Gastroesophageal sphincter (tissue), 4 donors: ENCODE measurements around the gene IL10RA. TPM values are rescaled to one million over a fixed set of nuclear protein-coding genes. Genes with fewer than 3 reads are reported as not detected.
A peak's percentile ranks its signal among the peaks of the same experiment; 100 is the strongest.

Experiments
- ATAC-seq: fragments of 150-250 bp; one replicate; pipeline ENCODE4 v1.9.1; 2016; ENCODE audit warnings: mild to moderate bottlenecking, moderate library complexity
- H3K27ac ChIP-seq, 4 donors: fragments of 200-600 bp; sonication (generic) in 3 of 4; 1 replicate in 3 of 4; 2 replicates in 1 of 4; pipeline ENCODE4 v1.5.1; 2016 to 2019
- H3K27me3 ChIP-seq: fragments of 200-600 bp; sonication (generic); one replicate; pipeline ENCODE4 v1.5.1; 2019
- H3K36me3 ChIP-seq, 2 donors: fragments of 200-600 bp; sonication (generic); one replicate each; pipeline ENCODE4 v1.5.1; 2019; ENCODE audit warnings: control low read depth in 1 of 2
- H3K4me1 ChIP-seq, 3 donors: fragments of 200-600 bp; sonication (generic); 1 replicate in 2 of 3; 2 replicates in 1 of 3; pipeline ENCODE4 v1.5.1; 2016 to 2019; ENCODE audit warnings: control low read depth in 2 of 3
- H3K4me3 ChIP-seq, 2 donors: fragments of 200-600 bp; sonication (generic); one replicate each; pipeline ENCODE4 v1.5.1; 2019; ENCODE audit warnings: mild to moderate bottlenecking in 1 of 2, moderate library complexity in 1 of 2
- H3K9me3 ChIP-seq, 3 donors: fragments of 200-600 bp; sonication (generic); one replicate each; pipeline ENCODE4 v1.5.1; 2017 to 2019; ENCODE audit warnings: control low read depth in 2 of 3
- CTCF ChIP-seq, 4 experiments: fragments of 200-600 bp in 2 of 4; fragments of 450-650 bp in 2 of 4; sonication (generic) in 1 of 4; IDR thresholded peaks; one replicate each; pipeline ENCODE4 v1.5.1; 2017 to 2019; ENCODE audit warnings: antibody characterized with exemption in 4 of 4, mild to moderate bottlenecking in 2 of 4, moderate library complexity in 2 of 4
- EP300 ChIP-seq: sonication (generic); formaldehyde crosslinking; IDR thresholded peaks from one replicate; pipeline ENCODE4 v1.6.1; 2017; ENCODE audit warnings: antibody characterized with exemption, mild to moderate bottlenecking
- POLR2A ChIP-seq, 2 donors: fragments of 450-650 bp; IDR thresholded peaks; one replicate each; pipeline ENCODE4 v1.6.1; 2017; ENCODE audit warnings: antibody characterized with exemption in 2 of 2, mild to moderate bottlenecking in 2 of 2, moderate library complexity in 1 of 2
- POLR2AphosphoS5 ChIP-seq: sonication (generic); formaldehyde crosslinking; IDR thresholded peaks from one replicate; pipeline ENCODE4 v1.6.1; 2017; ENCODE audit warnings: antibody characterized with exemption
- WGBS, 2 donors: methylation state at CpG; one replicate each; pipeline ENCODE4 v1.1.5; 2018; ENCODE audit warnings: low coverage in 1 of 2; 5-methylcytosine and 5-hydroxymethylcytosine counted together
- total RNA-seq, 4 donors: library from RNA; depleted of rRNA; stranded (reverse); fragments of >200 nt; gene quantifications; one replicate each; pipeline ENCODE4 v1.1.0, GENCODE V29; 2016

The IL10RA gene
- total RNA-seq, 4 donors from 2014 or later = 16.7 to 37.3 (median 24.3) TPM

GRCh38 chr11:117984476-117984875 lies 1.7 kb upstream of the IL10RA start:
- 53 to 82% methylated on average over 3 of the region's 4 CpGs for WGBS, 2 donors
- ATAC-seq = no peak
- H3K27ac ChIP-seq = no peak overlapping the region

DNA sequence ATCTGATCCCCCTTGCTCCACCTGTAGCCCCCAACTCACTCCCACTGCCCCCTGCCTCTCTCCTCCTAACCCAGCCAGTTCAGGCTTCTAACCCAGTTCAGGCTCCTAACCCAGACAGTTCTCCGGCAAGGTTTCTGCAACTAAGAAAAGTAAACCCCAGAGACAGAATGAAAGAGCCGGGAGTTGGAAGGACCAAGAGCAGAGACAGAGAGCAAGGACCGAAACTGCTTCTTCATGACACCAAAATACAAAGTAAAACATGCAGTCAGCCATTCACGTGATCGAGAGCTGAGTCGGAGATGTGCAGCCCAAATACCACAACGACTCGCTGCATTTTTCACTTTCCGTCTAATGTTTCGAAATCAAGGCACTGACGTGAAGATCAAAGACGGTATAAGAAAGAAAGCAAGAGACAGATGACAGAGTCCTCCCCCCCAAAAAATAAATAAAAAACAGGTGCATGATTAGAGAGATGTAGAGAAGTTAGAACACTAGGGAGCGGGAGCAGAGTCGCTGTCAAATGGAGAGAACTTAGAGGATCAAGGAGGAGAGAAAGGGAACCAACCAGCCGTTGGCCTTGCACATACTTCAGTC lies 884 bp downstream of the IL10RA start:
- peak overlapping the region; percentile 31 to 60 for H3K4me3 ChIP-seq
- H3K27me3 ChIP-seq = peaks cover 11% of the 10 kb centered on the region
- H3K4me1 ChIP-seq = peaks cover 0 to 37% (median 3%) of the 10 kb centered on the region in 3 donors
- H3K27ac ChIP-seq = peak overlapping the region in 3 of 4 donors; percentile 63 to 78 (median 68)
- H3K36me3 ChIP-seq = no peaks in the 10 kb centered on the region
- WGBS, 2 donors = 47 to 66% methylated on average over 3 to 14 of the region's 15 CpGs
- no peak for ATAC-seq
- no peaks in the 10 kb centered on the region for H3K9me3 ChIP-seq
- TF ChIP-seq EP300 (no peak), CTCF (IDR thresholded peaks at IDR 0.05) (no peak), POLR2AphosphoS5 (no peak), POLR2A (IDR thresholded peaks at IDR 0.05) (no peak)

More at GRCh38 chr11:117984476-117984875, 1.7 kb upstream of the IL10RA start:
- TF ChIP-seq EP300 = no peak
- TF ChIP-seq POLR2A (IDR thresholded peaks at IDR 0.05) = no peak
- TF ChIP-seq CTCF (IDR thresholded peaks at IDR 0.05) = no peak
- no peak for TF ChIP-seq POLR2AphosphoS5
- H3K27me3 ChIP-seq = peaks cover 11% of the 10 kb centered on the region
- H3K4me1 ChIP-seq = peaks cover 0 to 37% (median 3%) of the 10 kb centered on the region in 3 donors
- no peak overlapping the region for H3K4me3 ChIP-seq
- H3K9me3 ChIP-seq = no peaks in the 10 kb centered on the region
- no peaks in the 10 kb centered on the region for H3K36me3 ChIP-seq

GRCh38 chr11:117989351-117990102 lies 3.3 kb downstream of the IL10RA start:
- 91 to 100% methylated on average over 1 to 11 of the region's 13 CpGs for WGBS, 2 donors
- H3K27me3 ChIP-seq = peaks cover 11% of the 10 kb centered on the region
- TF ChIP-seq POLR2AphosphoS5 (peak; percentile 37), EP300 (no peak), CTCF (IDR thresholded peaks at IDR 0.05) (no peak), POLR2A (IDR thresholded peaks at IDR 0.05) (peak in 1 of 2 donors; percentile 14)
- peak overlapping the region in 1 of 2 donors; percentile 60 for H3K4me3 ChIP-seq
- no peaks in the 10 kb centered on the region for H3K9me3 ChIP-seq
- H3K4me1 ChIP-seq = peaks cover 0 to 37% (median 3%) of the 10 kb centered on the region in 3 donors
- H3K27ac ChIP-seq = peak overlapping the region in 3 of 4 donors; percentile 33 to 78 (median 54)
- peaks cover 0 to 9% of the 10 kb centered on the region in 2 donors for H3K36me3 ChIP-seq
- ATAC-seq = no peak

DNA sequence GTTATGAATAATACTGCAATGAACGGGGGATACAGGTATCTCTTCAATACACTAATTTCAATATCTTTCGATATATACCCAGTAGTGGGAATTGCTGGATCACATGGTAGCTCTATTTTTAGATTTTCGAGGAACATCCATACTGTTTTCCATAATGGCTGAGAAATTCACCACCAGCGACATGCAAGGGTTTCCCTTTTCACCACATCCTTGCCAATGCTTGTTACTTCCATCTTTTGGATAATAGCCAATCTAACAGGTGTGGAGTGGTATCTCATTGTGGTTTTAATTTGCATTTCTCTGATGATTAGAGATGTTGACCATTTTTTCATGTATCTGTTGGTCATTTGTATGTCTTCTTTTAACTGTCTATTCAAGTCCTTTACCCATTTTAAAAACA lies 5.9 kb downstream of the IL10RA start:
- no peak for TF ChIP-seq POLR2AphosphoS5
- TF ChIP-seq POLR2A (IDR thresholded peaks at IDR 0.05) = no peak
- no peak for TF ChIP-seq CTCF (IDR thresholded peaks at IDR 0.05)
- TF ChIP-seq EP300 = no peak
- Histone ChIP-seq H3K4me1 (peaks cover 0 to 21% (median 0%) of the 10 kb centered on the region in 3 donors), H3K36me3 (peaks cover 0 to 34% of the 10 kb centered on the region in 2 donors), H3K4me3 (no peak overlapping the region), H3K9me3 (no peaks in the 10 kb centered on the region), H3K27me3 (peaks cover 11% of the 10 kb centered on the region), H3K27ac (no peak overlapping the region)
- no peak for ATAC-seq
- WGBS, 2 donors = 92 to 94% methylated on average over 4 of the region's 4 CpGs
